ENCODE data around the gene H2AZ1. TPM values are rescaled to one million over a fixed set of nuclear protein-coding genes. Genes with fewer than 3 reads are reported as not detected.

H2AZ1 gene
- total and polyA plus RNA-seq, 9 of the 15 experiments (the other 6 are each of a cell fraction or from before 2014, with no cell fraction given), result 605 to 4,380 (median 768) TPM

DNA sequence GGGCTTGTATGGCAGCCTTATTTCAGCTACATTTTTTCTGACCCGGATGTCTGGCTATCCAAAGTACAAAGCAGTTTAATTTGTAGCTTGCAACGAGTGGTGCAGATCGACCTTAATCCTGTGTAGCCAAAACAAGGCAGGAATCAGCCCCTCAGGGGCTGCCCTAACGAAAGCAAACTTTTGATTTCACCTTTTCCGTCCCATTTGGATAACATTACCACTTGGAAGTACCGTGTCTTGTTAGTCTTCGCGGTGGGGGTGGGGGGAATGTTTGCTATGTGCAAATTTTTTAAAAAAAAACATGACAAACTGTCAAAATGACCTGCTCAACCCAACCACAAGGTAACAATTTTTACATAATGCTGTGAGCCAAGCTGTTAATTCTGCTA, 2.9 kb downstream of the H2AZ1 start (continued):
- TF ChIP-seq RCOR1 (IDR thresholded peaks at IDR 0.05; ENCODE audit: borderline replicate concordance in 1 of 2, low read depth in 2 of 2, low read length in 2 of 2) (no peak), FOXM1 (IDR thresholded peaks at IDR 0.05; ENCODE audit: low read depth) (peak; percentile 43; the same call in 1 of the 2 replicates), FOXM1 (CRISPR knock-in tag; IDR thresholded peaks at IDR 0.05; ENCODE audit: low read depth) (no peak), POLR2A (conservative IDR thresholded peaks at IDR 0.05) (peak; percentile 62; the same call in 1 of the 2 replicates), NR2C1 (IDR thresholded peaks at IDR 0.05) (peak; percentile 16; the same call in 1 of the 2 replicates), NR2C1 (tag; IDR thresholded peaks at IDR 0.05) (no peak)

DNA sequence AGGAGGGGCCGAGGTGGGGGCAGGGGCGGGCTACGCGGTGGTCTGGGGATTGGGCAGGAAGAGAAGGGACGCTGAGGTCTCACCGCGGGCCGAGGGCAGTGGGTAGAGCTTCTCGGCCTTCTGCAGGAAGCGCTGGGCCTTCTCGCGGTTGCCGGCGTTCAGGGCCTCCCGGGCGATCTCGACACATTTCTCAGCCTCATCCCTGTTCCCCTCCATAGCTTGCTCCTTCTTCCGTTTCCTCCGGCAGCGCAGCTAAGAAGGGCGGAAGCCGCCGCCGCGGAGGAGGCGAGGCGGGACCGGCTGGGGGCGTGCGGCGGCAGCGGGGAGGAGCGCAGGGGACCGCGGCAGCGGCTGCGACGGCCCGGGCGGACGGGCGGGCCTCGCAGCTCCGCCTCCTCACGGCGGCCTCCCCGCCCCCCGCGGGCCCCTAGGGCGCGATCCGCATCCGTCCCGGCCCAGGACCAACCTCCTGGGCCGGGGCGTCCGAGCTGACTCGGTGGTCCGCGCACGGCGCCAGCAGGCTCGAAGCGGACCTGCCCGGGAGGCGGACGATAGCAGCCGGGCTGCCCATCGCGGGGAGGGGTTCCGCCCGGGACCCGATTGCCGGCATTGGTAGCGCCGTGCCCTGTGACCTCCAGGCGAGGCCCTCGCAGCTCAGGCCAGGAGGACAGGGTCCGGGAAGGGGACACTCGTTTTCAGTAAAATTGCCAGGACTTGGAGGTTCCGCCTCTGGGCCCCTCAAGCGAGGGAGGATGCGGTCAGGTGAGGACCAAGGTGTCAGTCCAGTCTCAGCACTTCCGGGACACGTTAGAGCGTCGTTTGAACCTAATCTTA, 3.5 kb downstream of the H2AZ1 start, which contains the start of gene DNAJB14:
Gene DNAJB14, minus strand, starts transcription at position 263 of the 834 bp plus-strand sequence. Its CDS starts 47 bp downstream, at position 216.
- Histone ChIP-seq H3K9me3 (replicated peaks; ENCODE audit: control insufficient read depth, insufficient read depth, low read depth, low read length) (no peaks in the 10 kb centered on the region), H3K4me3 (peak within 1 kb of the TSS; percentile 87), H4K20me1 (replicated peaks; ENCODE audit: control insufficient read depth, insufficient read depth, low read length) (peaks cover 14% of the 10 kb centered on the region), H3K36me3 (ENCODE audit: control insufficient read depth, insufficient read depth, low read length) (peaks cover 28% of the 10 kb centered on the region), H3K4me2 (ENCODE audit: insufficient read depth, low read length) (peak within 1 kb of the TSS; percentile 83), H3K27me3 (ENCODE audit: control insufficient read depth in 2 of 2, insufficient read depth in 2 of 2, low read length in 2 of 2) (no peaks in the 10 kb centered on the region), H3K79me2 (ENCODE audit: control insufficient read depth, insufficient read depth, low read length) (peaks cover 91% of the 10 kb centered on the region), H2AFZ (ENCODE audit: low read depth, low read length) (peak within 1 kb of the TSS; percentile 74), H3K9ac (ENCODE audit: insufficient read depth in 1 of 2, low read depth in 2 of 2, low read length in 2 of 2) (peak within 1 kb of the TSS; percentile 74 to 96), H3K4me1 (replicated peaks in 1 of 2; ENCODE audit: control insufficient read depth in 2 of 2, insufficient read depth in 2 of 2, low read length in 2 of 2) (peaks cover 13 to 17% of the 10 kb centered on the region in 2 experiments), H3K27ac (ENCODE audit: extremely low read depth, low read depth, low read length) (peak within 1 kb of the TSS; percentile 79), H3K9me1 (ENCODE audit: control insufficient read depth, insufficient read depth, low read length) (no peaks in the 10 kb centered on the region)
- WGBS (ENCODE audit: insufficient coverage, low coverage, missing lambda C conversion rate), result 1% methylated on average over 57 of the region's 87 CpGs
- DNase-seq (ENCODE audit: extremely low read depth in 1 of 4, low spot score in 3 of 4) (peak; percentile 67 to 84 (median 76)), FAIRE-seq (peak; percentile 46), ATAC-seq (peak; percentile 72)
- CTCF ChIA-PET (ENCODE audit: low intra/inter-chr PET ratio), result no interaction called here
- in situ Hi-C loops (cut with MboI), result no loop called here
- intact Hi-C loops (cut with micrococcal nuclease), result loop anchor here (5.0 kb wide), 1 partner anchor 384 kb away; the partner anchor contains the start of gene TRMT10A
- BruUV-seq (replicated peaks), result no TSS peak
- POLR2A ChIA-PET, result interaction anchor here (0.6 to 3.9 kb wide), 16 partner anchors 11 to 1068 kb away, joined by 3 to 20 read pairs (median 4); partner anchors contain the start of genes LAMTOR3 and TRMT10A
- TF ChIP-seq NCOA2 (IDR thresholded peaks at IDR 0.05; ENCODE audit: partially characterized antibody in 2 of 2) (no peak), POLR2AphosphoS5 (IDR thresholded peaks at IDR 0.05; ENCODE audit: control insufficient read depth, insufficient read depth, low read depth, low read length) (peak; percentile 68), ZNF696 (CRISPR knock-in tag; conservative IDR thresholded peaks at IDR 0.05) (peak; percentile 34; the same call in 1 of the 2 replicates), RNF2 (IDR thresholded peaks at IDR 0.05) (no peak; the same call in 1 of the 2 replicates), POLR2A (conservative IDR thresholded peaks at IDR 0.05) (peak; percentile 81), SAFB2 (IDR thresholded peaks at IDR 0.05; ENCODE audit: borderline replicate concordance, low read depth, low read length, severe bottlenecking) (no peak), NONO (IDR thresholded peaks at IDR 0.05; ENCODE audit: low read depth in 2 of 2, low read length in 1 of 2) (peak in 1 of 2 experiments; percentile 84; a peak in 2 of 4 replicates), JUND (IDR thresholded peaks at IDR 0.05; ENCODE audit: borderline replicate concordance, low read depth, low read length) (0 out of 2 replicates have a peak, but pooled peaks have one; percentile 13), JUND (tag; IDR thresholded peaks at IDR 0.05; ENCODE audit: borderline replicate concordance, low read depth, low read length) (no peak), ZNF695 (CRISPR knock-in tag; IDR thresholded peaks at IDR 0.05) (peak; percentile 63; the same call in 1 of the 2 replicates), ZNF780A (CRISPR knock-in tag; IDR thresholded peaks at IDR 0.05) (peak; percentile 65; the same call in 1 of the 2 replicates), SMARCC2 (IDR thresholded peaks at IDR 0.05; ENCODE audit: low read depth) (no peak)
- TF ChIP-seq, protein P1, sequence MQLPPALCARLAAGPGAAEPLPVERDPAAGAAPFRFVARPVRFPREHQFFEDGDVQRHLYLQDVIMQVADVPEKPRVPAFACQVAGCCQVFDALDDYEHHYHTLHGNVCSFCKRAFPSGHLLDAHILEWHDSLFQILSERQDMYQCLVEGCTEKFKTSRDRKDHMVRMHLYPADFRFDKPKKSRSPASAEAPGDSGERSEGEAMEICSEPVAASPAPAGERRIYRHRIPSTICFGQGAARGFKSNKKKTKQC (CRISPR knock-in tag; IDR thresholded peaks at IDR 0.05), result peak; percentile 56; the same call in 1 of the 2 replicates
- TF ChIP-seq, protein P2, sequence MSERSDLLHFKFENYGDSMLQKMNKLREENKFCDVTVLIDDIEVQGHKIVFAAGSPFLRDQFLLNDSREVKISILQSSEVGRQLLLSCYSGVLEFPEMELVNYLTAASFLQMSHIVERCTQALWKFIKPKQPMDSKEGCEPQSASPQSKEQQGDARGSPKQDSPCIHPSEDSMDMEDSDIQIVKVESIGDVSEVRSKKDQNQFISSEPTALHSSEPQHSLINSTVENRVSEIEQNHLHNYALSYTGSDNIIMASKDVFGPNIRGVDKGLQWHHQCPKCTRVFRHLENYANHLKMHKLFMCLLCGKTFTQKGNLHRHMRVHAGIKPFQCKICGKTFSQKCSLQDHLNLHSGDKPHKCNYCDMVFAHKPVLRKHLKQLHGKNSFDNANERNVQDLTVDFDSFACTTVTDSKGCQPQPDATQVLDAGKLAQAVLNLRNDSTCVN (CRISPR knock-in tag; IDR thresholded peaks at IDR 0.05), result peak; percentile 89; the same call in 1 of the 2 replicates

Measured in K562 (cell line).